GM12875 (cell line): Measurements from ENCODE around the gene PGK1.

Source experiments
- H3K4me3 ChIP-seq: one replicate; pipeline ENCODE4 v1.5.1; 2011; ENCODE audit warnings: low read depth, low read length, control low read depth
- CTCF ChIP-seq: IDR thresholded peaks from 2 replicates; pipeline ENCODE4 v1.5.1; 2011; ENCODE audit warnings: low read depth, mild to moderate bottlenecking, control low read depth, inconsistent platforms, low read length, moderate library complexity, borderline replicate concordance; ENCODE audit not compliant: insufficient read depth

PGK1 gene

GRCh38 chrX:78165425-78165824 lies 61.4 kb downstream of the PGK1 start:
- no peak overlapping the region for H3K4me3 ChIP-seq
- TF ChIP-seq CTCF = no peak

DNA sequence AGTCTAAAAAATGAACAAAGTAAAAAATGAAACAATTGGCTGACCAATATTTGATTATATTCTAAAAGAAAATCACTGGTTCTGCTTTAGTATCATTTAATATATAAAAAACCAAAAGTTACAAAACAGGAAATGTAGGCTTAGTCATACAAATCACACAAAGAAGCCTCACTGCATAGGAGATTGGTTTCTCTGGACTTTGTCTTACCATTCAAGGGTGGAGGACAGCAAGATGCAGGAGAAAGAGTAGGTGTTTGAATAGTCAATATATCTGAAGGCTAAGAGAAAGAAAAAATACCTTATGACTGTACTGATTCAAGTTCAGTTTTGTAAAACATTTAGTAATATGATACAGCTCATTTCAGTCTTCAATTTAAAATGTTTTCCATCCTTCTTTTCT lies 64.0 kb downstream of the PGK1 start:
- TF ChIP-seq CTCF = no peak

More for the DNA sequence above, 64.0 kb downstream of the PGK1 start:
- H3K4me3 ChIP-seq = no peak overlapping the region
